SK-N-SH treated with all-trans-retinoic acid at 6 μM for 48 hours (cell line): ENCODE results near the gene MAP2K4.

ENCODE experiments used
- ATAC-seq: fragments of 200-7000 bp; cut with Tn5 transposase; 3 replicates; pipeline ENCODE4 v1.9.1; 2020; ENCODE audit warnings: mild to moderate bottlenecking, moderate library complexity
- ARNTL ChIP-seq: fragments of 450-650 bp; formaldehyde crosslinking; IDR thresholded peaks from 2 replicates; pipeline ENCODE4 v1.5.0; 2020; ENCODE audit warnings: low read depth, mild to moderate bottlenecking, moderate library complexity, borderline replicate concordance
- CREB5 ChIP-seq: fragments of 250-450 bp; sonication (Bioruptor Pico); IDR thresholded peaks from 2 replicates; pipeline ENCODE4 v1.5.1; 2020; ENCODE audit warnings: low read depth, mild to moderate bottlenecking, moderate library complexity
- CSDC2 ChIP-seq: fragments of 250-450 bp; sonication (Bioruptor Pico); IDR thresholded peaks from 2 replicates; pipeline ENCODE4 v1.5.0; 2020; ENCODE audit warnings: mild to moderate bottlenecking, moderate library complexity
- ESRRG ChIP-seq: fragments of 250-450 bp; sonication (Bioruptor Pico); IDR thresholded peaks from 2 replicates; pipeline ENCODE4 v1.6.1; 2021; ENCODE audit warnings: mild to moderate bottlenecking
- GLIS3 ChIP-seq: fragments of 250-450 bp; sonication (Bioruptor Pico); IDR thresholded peaks from 2 replicates; pipeline ENCODE4 v1.5.0; 2020; ENCODE audit warnings: mild to moderate bottlenecking, moderate library complexity
- ISL1 ChIP-seq: fragments of 250-450 bp; sonication (Bioruptor Pico); IDR thresholded peaks from 2 replicates; pipeline ENCODE4 v2.1.2; 2022; ENCODE audit warnings: mild to moderate bottlenecking, moderate library complexity
- OSR1 ChIP-seq: fragments of 250-450 bp; sonication (Bioruptor Pico); IDR thresholded peaks from 2 replicates; pipeline ENCODE4 v1.8.0; 2022; ENCODE audit warnings: moderate library complexity, mild to moderate bottlenecking, inconsistent platforms
- PATZ1 ChIP-seq: fragments of 250-450 bp; sonication (Bioruptor Pico); IDR thresholded peaks from 2 replicates; pipeline ENCODE4 v1.8.0; 2020; ENCODE audit warnings: mild to moderate bottlenecking, moderate library complexity, borderline replicate concordance
- POU6F1 ChIP-seq: fragments of 250-450 bp; sonication (Bioruptor Pico); IDR thresholded peaks from 2 replicates; pipeline ENCODE4 v1.8.0; 2021; ENCODE audit warnings: low read depth, mild to moderate bottlenecking, moderate library complexity, borderline replicate concordance
- PPARA ChIP-seq: fragments of 250-450 bp; sonication (Bioruptor Pico); IDR thresholded peaks from 2 replicates; pipeline ENCODE4 v1.5.0; 2020; ENCODE audit warnings: mild to moderate bottlenecking, borderline replicate concordance
- RARB ChIP-seq: fragments of 250-450 bp; sonication (Bioruptor Pico); IDR thresholded peaks from 2 replicates; pipeline ENCODE4 v1.8.0; 2021; ENCODE audit warnings: mild to moderate bottlenecking, moderate library complexity
- SNAI2 ChIP-seq: fragments of 250-450 bp; sonication (Bioruptor Pico); IDR thresholded peaks from 2 replicates; pipeline ENCODE4 v1.5.0; 2020; ENCODE audit warnings: mild to moderate bottlenecking, moderate library complexity
- TCF4 ChIP-seq: fragments of 250-450 bp; sonication (Bioruptor Pico); IDR thresholded peaks from 2 replicates; pipeline ENCODE4 v1.8.0; 2021; ENCODE audit warnings: mild to moderate bottlenecking, moderate library complexity, borderline replicate concordance
- TOX ChIP-seq: fragments of 250-450 bp; sonication (Bioruptor Pico); IDR thresholded peaks from 2 replicates; pipeline ENCODE4 v1.8.0; 2021; ENCODE audit warnings: mild to moderate bottlenecking, moderate library complexity, borderline replicate concordance
- TSHZ2 ChIP-seq: fragments of 250-450 bp; sonication (Bioruptor Pico); IDR thresholded peaks from 2 replicates; pipeline ENCODE4 v1.5.0; 2020; ENCODE audit warnings: mild to moderate bottlenecking, moderate library complexity
- ZC3H10 ChIP-seq: fragments of 250-450 bp; sonication (Bioruptor Pico); IDR thresholded peaks from 2 replicates; pipeline ENCODE4 v1.5.1; 2021; ENCODE audit warnings: mild to moderate bottlenecking, moderate library complexity
- ZFP3 ChIP-seq: fragments of 250-450 bp; sonication (Bioruptor Pico); IDR thresholded peaks from 2 replicates; pipeline ENCODE4 v1.5.0; 2020; ENCODE audit warnings: mild to moderate bottlenecking, moderate library complexity
- ZNF565 ChIP-seq: fragments of 450-650 bp; formaldehyde crosslinking; conservative IDR thresholded peaks from 2 replicates; pipeline ENCODE4 v1.5.0; 2020; ENCODE audit warnings: low read depth, mild to moderate bottlenecking, moderate library complexity
- ZNF70 ChIP-seq: fragments of 450-650 bp; formaldehyde crosslinking; IDR thresholded peaks from 2 replicates; pipeline ENCODE4 v1.5.0; 2020; ENCODE audit warnings: mild to moderate bottlenecking, moderate library complexity

Gene MAP2K4

GRCh38 chr17:11990363-11990983 is 30.2 kb upstream of the MAP2K4 start:
- TF ChIP-seq GLIS3 (CRISPR knock-in tag) (no peak), TOX (no peak), OSR1 (no peak), PATZ1 (CRISPR knock-in tag) (no peak), POU6F1 (no peak), CREB5 (CRISPR knock-in tag) (no peak), ARNTL (CRISPR knock-in tag) (no peak), ZNF70 (CRISPR knock-in tag) (no peak), SNAI2 (CRISPR knock-in tag) (no peak), PPARA (CRISPR knock-in tag) (no peak), ZFP3 (CRISPR knock-in tag) (no peak), ESRRG (CRISPR knock-in tag) (no peak), ISL1 (CRISPR knock-in tag) (no peak), TSHZ2 (CRISPR knock-in tag) (no peak)
- no peak for ATAC-seq

GRCh38 chr17:11991461-11991860 is 29.2 kb upstream of the MAP2K4 start:
- no peak for ATAC-seq

More at GRCh38 chr17:11991461-11991860, 29.2 kb upstream of the MAP2K4 start:
- TF ChIP-seq RARB (CRISPR knock-in tag) (no peak), ISL1 (CRISPR knock-in tag) (no peak), ZC3H10 (CRISPR knock-in tag) (no peak), ZNF565 (CRISPR knock-in tag) (no peak), CSDC2 (CRISPR knock-in tag) (no peak), SNAI2 (CRISPR knock-in tag) (no peak), GLIS3 (CRISPR knock-in tag) (no peak), TSHZ2 (CRISPR knock-in tag) (no peak), ZNF70 (CRISPR knock-in tag) (no peak), TCF4 (CRISPR knock-in tag) (no peak)
